HepG2 (cell line): ENCODE data around the gene PRR15L. TPM values are rescaled to one million over a fixed set of nuclear protein-coding genes. Genes with fewer than 3 reads are reported as not detected.

Source experiments
- CCDC6 ChIP-seq: sonication (generic); formaldehyde crosslinking; IDR thresholded peaks from 2 replicates; pipeline ENCODE4 v1.8.1; 2022; ENCODE audit warnings: mild to moderate bottlenecking, missing genetic modification reagents, moderate library complexity
- ELF4 ChIP-seq: sonication (generic); formaldehyde crosslinking; IDR thresholded peaks from 2 replicates; pipeline ENCODE4 v1.5.0; 2020; ENCODE audit warnings: missing genetic modification reagents, mild to moderate bottlenecking, moderate library complexity, borderline replicate concordance
- FOXP4 ChIP-seq: sonication (generic); formaldehyde crosslinking; IDR thresholded peaks from 2 replicates; pipeline ENCODE4 v1.4.0; 2020; ENCODE audit warnings: missing genetic modification reagents
- GPN1 ChIP-seq: sonication (generic); formaldehyde crosslinking; IDR thresholded peaks from 2 replicates; pipeline ENCODE4 v1.5.1; 2020; ENCODE audit warnings: missing genetic modification reagents, borderline replicate concordance
- HES4 ChIP-seq: sonication (generic); formaldehyde crosslinking; IDR thresholded peaks from 2 replicates; pipeline ENCODE4 v1.9.0; 2021; ENCODE audit warnings: mild to moderate bottlenecking, missing genetic modification reagents, borderline replicate concordance
- HNRNPUL1 ChIP-seq: fragments of 200-400 bp; formaldehyde crosslinking; IDR thresholded peaks from 2 replicates; pipeline ENCODE4 v1.6.1; 2017; ENCODE audit warnings: low read depth, mild to moderate bottlenecking, low read length, moderate library complexity
- MAFK ChIP-seq, 2 experiments: IDR thresholded peaks in 1 of 2; conservative IDR thresholded peaks in 1 of 2; 2 replicates each; pipeline ENCODE4 v1.6.1; 2011; ENCODE audit warnings: improper control_type of control experiment in 2 of 2, low read length in 2 of 2
- MBD4 ChIP-seq: IDR thresholded peaks from 2 replicates; pipeline ENCODE4 v1.6.1; 2012; ENCODE audit warnings: low read length, inconsistent platforms, borderline replicate concordance
- MXD4 ChIP-seq: IDR thresholded peaks from 2 replicates; pipeline ENCODE4 v1.6.1; 2016; ENCODE audit warnings: mild to moderate bottlenecking, missing biosample characterization, missing genetic modification reagents
- NFE2 ChIP-seq: sonication (generic); formaldehyde crosslinking; IDR thresholded peaks from 2 replicates; pipeline ENCODE4 v1.4.0; 2020; ENCODE audit warnings: missing genetic modification reagents
- NPAS2 ChIP-seq: sonication (generic); formaldehyde crosslinking; IDR thresholded peaks from 2 replicates; pipeline ENCODE4 v1.8.0; 2022; ENCODE audit warnings: mild to moderate bottlenecking, missing genetic modification reagents, borderline replicate concordance
- PAXIP1 ChIP-seq: sonication (generic); formaldehyde crosslinking; conservative IDR thresholded peaks from 2 replicates; pipeline ENCODE4 v1.4.0; 2020; ENCODE audit warnings: mild to moderate bottlenecking, missing genetic modification reagents, moderate library complexity
- SP5 ChIP-seq: IDR thresholded peaks from 2 replicates; pipeline ENCODE4 v1.6.1; 2016; ENCODE audit warnings: low read depth, borderline replicate concordance
- TAF1 ChIP-seq: sonication (generic); formaldehyde crosslinking; IDR thresholded peaks from 2 replicates; pipeline ENCODE4 v1.4.0; 2020; ENCODE audit warnings: missing genetic modification reagents
- U2AF2 ChIP-seq: fragments of 200-400 bp; formaldehyde crosslinking; IDR thresholded peaks from 2 replicates; pipeline ENCODE4 v1.6.1; 2017; ENCODE audit warnings: low read depth, mild to moderate bottlenecking, low read length
- ZNF207 ChIP-seq: fragments of 450-650 bp; IDR thresholded peaks from 2 replicates; pipeline ENCODE4 v1.6.1; 2016; ENCODE audit warnings: antibody characterized with exemption, borderline replicate concordance
- ZNF547 ChIP-seq: sonication (generic); formaldehyde crosslinking; IDR thresholded peaks from 2 replicates; pipeline ENCODE4 v1.5.1; 2020; ENCODE audit warnings: mild to moderate bottlenecking, missing genetic modification reagents
- ZNF574 ChIP-seq: sonication (generic); formaldehyde crosslinking; IDR thresholded peaks from 2 replicates; pipeline ENCODE4 v1.4.0; 2020; ENCODE audit warnings: missing genetic modification reagents
- ZNF772 ChIP-seq: sonication (generic); formaldehyde crosslinking; IDR thresholded peaks from 2 replicates; pipeline ENCODE4 v1.5.0; 2020; ENCODE audit warnings: mild to moderate bottlenecking, missing genetic modification reagents
- ZNF781 ChIP-seq: sonication (generic); formaldehyde crosslinking; IDR thresholded peaks from 2 replicates; pipeline ENCODE4 v1.5.1; 2020; ENCODE audit warnings: borderline replicate concordance, mild to moderate bottlenecking, missing genetic modification reagents; ENCODE audit errors: not compliant biosample characterization
- ZNF841 ChIP-seq: sonication (generic); formaldehyde crosslinking; IDR thresholded peaks from 2 replicates; pipeline ENCODE4 v1.8.1; 2023; ENCODE audit warnings: missing genetic modification reagents, borderline replicate concordance
- ZNF850 ChIP-seq: sonication (generic); formaldehyde crosslinking; conservative IDR thresholded peaks from 2 replicates; pipeline ENCODE4 v1.9.0; 2021; ENCODE audit warnings: mild to moderate bottlenecking, missing genetic modification reagents
- polyA plus RNA-seq, 8 experiments: library from polyadenylated mRNA; depleted of rRNA in 3 of 8; stranded (reverse) in 7 of 8; unstranded in 1 of 8; fragments of >200 nt; fragmentation: Illumina TruSeq in 4 of 8; extraction: Trizol in 4 of 8; gene quantifications; 2 replicates each; pipeline versions ENCODE4 v1.2.1 to v1.2.3, GENCODE V29; 2011 to 2016; ENCODE audit warnings: low read depth in 4 of 8, missing spikeins in 1 of 8, mixed read lengths in 1 of 8; ENCODE audit not compliant: insufficient read depth in 1 of 8
- total RNA-seq, 5 experiments: library from RNA; depleted of rRNA; stranded (reverse); fragments of >200 nt; fragmentation: Illumina TruSeq; extraction: Trizol; gene quantifications; 2 replicates each; pipeline ENCODE4 v1.2.3, GENCODE V29; 2016; ENCODE audit warnings: low read depth in 1 of 5

Gene PRR15L
- total and polyA plus RNA-seq, 2 of the 13 experiments (the other 11 are each of a cell fraction or from before 2014, with no cell fraction given): 0.44 to 2.0 TPM

DNA sequence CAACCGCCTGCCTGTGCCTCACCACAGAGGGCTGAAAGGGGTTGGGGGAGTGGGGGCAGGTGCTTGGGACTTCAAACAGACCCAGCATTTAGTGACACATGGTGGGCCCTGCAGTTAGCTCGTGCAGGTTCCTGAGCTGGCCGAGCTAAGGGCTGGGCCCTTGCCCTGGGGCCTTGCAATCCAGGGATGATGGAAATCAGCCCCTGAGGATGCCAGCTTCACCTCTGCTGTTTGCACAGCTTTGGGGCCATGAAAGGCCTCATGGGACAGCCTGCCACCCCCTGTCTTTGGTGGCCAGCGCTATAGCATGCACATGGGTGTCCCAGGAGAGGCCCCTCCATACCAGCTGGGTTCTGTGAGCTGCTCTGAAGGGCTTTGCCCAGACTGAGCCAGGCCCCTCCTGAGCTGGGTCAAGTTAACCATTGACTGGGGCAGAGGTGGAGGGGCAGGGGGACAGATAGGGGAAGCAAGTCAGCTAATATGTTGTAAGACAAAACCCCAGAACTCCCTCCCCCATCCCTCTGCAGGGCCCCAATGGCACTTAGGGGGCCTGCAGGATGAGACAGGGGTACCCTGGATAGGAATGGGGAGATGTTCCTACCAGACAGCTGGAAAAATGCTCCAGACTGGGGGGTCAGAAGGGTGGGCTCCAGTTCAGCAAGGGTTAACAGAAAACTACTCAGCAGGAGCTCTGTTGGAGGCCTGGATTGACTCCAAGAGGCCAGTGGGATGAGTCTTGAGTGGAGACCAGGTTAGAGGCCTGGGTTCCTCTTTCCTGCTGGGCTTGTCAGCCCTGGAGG is 692 bp downstream of the PRR15L start (continued):
- TF ChIP-seq ZNF781 (CRISPR knock-in tag): no peak
- peak; percentile 53; the same call in 1 of the 2 replicates for TF ChIP-seq TAF1 (CRISPR knock-in tag)
- TF ChIP-seq ZNF772 (CRISPR knock-in tag): no peak; the same call in 1 of the 2 replicates
- TF ChIP-seq CCDC6 (CRISPR knock-in tag): no peak
- TF ChIP-seq HES4 (CRISPR knock-in tag): no peak
- TF ChIP-seq GPN1 (CRISPR knock-in tag): no peak
- TF ChIP-seq ZNF547 (CRISPR knock-in tag): peak; percentile 49
- TF ChIP-seq MAFK (conservative IDR thresholded peaks at IDR 0.05 in 1 of 2, IDR thresholded peaks at IDR 0.05 in 1 of 2; ENCODE audit: low read length in 2 of 2): no peak
- TF ChIP-seq U2AF2: no peak
- peak; percentile 80 for TF ChIP-seq PAXIP1 (CRISPR knock-in tag)
- no peak for TF ChIP-seq SP5 (CRISPR knock-in tag)
- no peak for TF ChIP-seq ELF4 (CRISPR knock-in tag)
- TF ChIP-seq ZNF850 (CRISPR knock-in tag): no peak
- no peak for TF ChIP-seq ZNF207
- no peak for TF ChIP-seq HNRNPUL1
- TF ChIP-seq FOXP4: no peak
- no peak for TF ChIP-seq NFE2 (CRISPR knock-in tag)
- TF ChIP-seq MXD4 (CRISPR knock-in tag): peak; percentile 38; the same call in 1 of the 2 replicates
- no peak for TF ChIP-seq ZNF841 (CRISPR knock-in tag)
- no peak for TF ChIP-seq MBD4
- no peak for TF ChIP-seq NPAS2 (CRISPR knock-in tag)
- TF ChIP-seq ZNF574 (CRISPR knock-in tag): peak; percentile 21; the same call in 1 of the 2 replicates
